ENCODE results near the gene ZNF384. TPM values are rescaled to one million over a fixed set of nuclear protein-coding genes. Genes with fewer than 3 reads are reported as not detected.

ZNF384 gene
- total RNA-seq, 1 experiment from 2014 or later: 88.0 TPM

- H3K4me3 Mint-ChIP-seq: no peak overlapping the region
- Histone ChIP-seq H3K56ac (ENCODE audit: insufficient read length, low read depth, low read length) (no peak overlapping the region), H3K4ac (ENCODE audit: low read depth, low read length) (no peak overlapping the region), H3K23me2 (ENCODE audit: insufficient read length, low read depth, low read length, poor library complexity, severe bottlenecking) (no peaks in the 10 kb centered on the region), H4K8ac (replicated peaks; ENCODE audit: insufficient read length, low read depth, low read length) (no peak overlapping the region), H2AFZ (ENCODE audit: low read length) (no peak overlapping the region), H4K91ac (ENCODE audit: insufficient read length, low read depth, low read length) (no peak overlapping the region), H3K27ac (ENCODE audit: insufficient read length, low read depth, low read length) (no peak overlapping the region), H3K4me1 (ENCODE audit: insufficient read depth, low read length) (no peaks in the 10 kb centered on the region; the same call in 1 of the 2 replicates), H2AK5ac (ENCODE audit: insufficient read length, low read length) (no peak overlapping the region), H3K4me2 (ENCODE audit: insufficient read depth, insufficient read length, low read length) (no peak overlapping the region), H2BK20ac (ENCODE audit: low read depth, low read length, poor library complexity, severe bottlenecking) (no peak overlapping the region), H3K18ac (ENCODE audit: insufficient read length, low read depth, low read length) (no peak overlapping the region), H3K14ac (ENCODE audit: insufficient read depth, low read length) (no peak overlapping the region), H3K27me3 (ENCODE audit: insufficient read depth, low read length) (no peaks in the 10 kb centered on the region), H3K9me3 (ENCODE audit: control insufficient read depth, low read depth, low read length) (no peaks in the 10 kb centered on the region), H4K5ac (ENCODE audit: insufficient read length, low read depth, low read length) (no peak overlapping the region), H2BK120ac (ENCODE audit: low read depth, low read length, poor library complexity, severe bottlenecking) (no peak overlapping the region), H3T11ph (ENCODE audit: low read length) (no peak overlapping the region), H2BK5ac (ENCODE audit: insufficient read length, low read length) (no peak overlapping the region), H3K79me2 (ENCODE audit: insufficient read depth, low read length) (no peaks in the 10 kb centered on the region), H3K23ac (ENCODE audit: insufficient read length, low read depth, low read length) (no peak overlapping the region), H3K9ac (ENCODE audit: extremely low read depth, insufficient read length, low read length) (no peak overlapping the region), H4K20me1 (ENCODE audit: control insufficient read depth, insufficient read depth, insufficient read length) (no peaks in the 10 kb centered on the region), H3K79me1 (ENCODE audit: insufficient read depth, low read depth, low read length, poor library complexity, severe bottlenecking) (no peaks in the 10 kb centered on the region), H2BK12ac (ENCODE audit: insufficient read length, low read depth, low read length) (no peak overlapping the region), H2BK15ac (ENCODE audit: low read depth, low read length) (no peak overlapping the region)
- no peak for DNase-seq
- no peaks in the 10 kb centered on the region for H3K36me3 Mint-ChIP-seq (ENCODE audit: insufficient read depth in 1 of 3, low read depth in 3 of 3)
- peaks cover 9 to 17% of the 10 kb centered on the region in 2 experiments for H3K4me1 Mint-ChIP-seq
- no peak overlapping the region for H3K27ac Mint-ChIP-seq
- no CpG with 5 or more reads among the region's 4 CpGs for WGBS (ENCODE audit: extremely low coverage, insufficient read length, low lambda C conversion rate)
- H3K9me3 Mint-ChIP-seq: no peaks in the 10 kb centered on the region
- H3K27me3 Mint-ChIP-seq (ENCODE audit: low read depth): peaks cover 46% of the 10 kb centered on the region
- TF ChIP-seq CTCF (conservative IDR thresholded peaks at IDR 0.05): no peak
Observed at GRCh38 chr12:6641131-6641530, 48.0 kb downstream of the ZNF384 start.

Data from H9 (cell line).